Tibial artery (tissue), 4 donors: ENCODE results near the gene TNP1.
A peak's percentile ranks its signal among the peaks of the same experiment; 100 is the strongest.

Experiments
- DNase-seq, 2 donors: peaks; one replicate each; pipeline ENCODE4 v3.0.0-alpha.2; 2019
- H3K27ac ChIP-seq, 2 donors: fragments of 200-600 bp; sonication (generic) in 1 of 2; 1 replicate in 1 of 2; 2 replicates in 1 of 2; pipeline ENCODE4 v1.5.1; 2018 to 2019; ENCODE audit warnings: mild to moderate bottlenecking in 1 of 2
- H3K27me3 ChIP-seq, 2 donors: fragments of 200-600 bp; sonication (generic) in 1 of 2; one replicate each; pipeline versions ENCODE4 v1.5.1 to v1.6.0; 2016 to 2019
- H3K36me3 ChIP-seq, 3 donors: fragments of 200-600 bp; sonication (generic) in 2 of 3; one replicate each; pipeline ENCODE4 v1.5.1; 2016 to 2019; ENCODE audit warnings: mild to moderate bottlenecking in 2 of 3
- H3K4me1 ChIP-seq, 4 donors: fragments of 200-600 bp; sonication (generic) in 2 of 4; 1 replicate in 3 of 4; 2 replicates in 1 of 4; pipeline ENCODE4 v1.5.1; 2016 to 2019
- H3K4me3 ChIP-seq, 2 donors: fragments of 200-600 bp; sonication (generic) in 1 of 2; 1 replicate in 1 of 2; 2 replicates in 1 of 2; pipeline ENCODE4 v1.5.1; 2018 to 2019; ENCODE audit warnings: mild to moderate bottlenecking in 2 of 2
- H3K9me3 ChIP-seq, 3 donors: fragments of 200-600 bp; sonication (generic) in 1 of 3; one replicate each; pipeline ENCODE4 v1.5.1; 2016 to 2019
- CTCF ChIP-seq, 2 experiments: fragments of 200-600 bp in 1 of 2; fragments of 450-650 bp in 1 of 2; IDR thresholded peaks; one replicate each; pipeline ENCODE4 v1.5.1; 2017 to 2019; ENCODE audit warnings: antibody characterized with exemption in 2 of 2, mild to moderate bottlenecking in 1 of 2, moderate library complexity in 1 of 2
- intact Hi-C: fragments of 100-400 bp; cut with DNase I; formaldehyde crosslinking; loops from one replicate; pipeline ENCODE4 v1.15.0; 2023; ENCODE audit warnings: low total_unique reads

The TNP1 gene

GRCh38 chr2:216829533-216829932, 30.3 kb downstream of the TNP1 start:
- H3K4me3 ChIP-seq, result no peak overlapping the region
- peak; percentile 76 to 94 for DNase-seq
- TF ChIP-seq CTCF (IDR thresholded peaks at IDR 0.05), result no peak
- H3K27me3 ChIP-seq, result no peaks in the 10 kb centered on the region
- H3K36me3 ChIP-seq, result no peaks in the 10 kb centered on the region
- H3K9me3 ChIP-seq, result no peaks in the 10 kb centered on the region
- H3K27ac ChIP-seq, result peak overlapping the region; percentile 62 to 81
- peaks cover 0 to 79% (median 39%) of the 10 kb centered on the region in 4 donors for H3K4me1 ChIP-seq
- intact Hi-C loops, result no loop called here

GRCh38 chr2:216827073-216827720, 32.7 kb downstream of the TNP1 start:
- intact Hi-C loops, result no loop called here
- H3K27ac ChIP-seq, result peak overlapping the region; percentile 31 to 54

GRCh38 chr2:216822470-216822869, 37.4 kb downstream of the TNP1 start:
- Histone ChIP-seq H3K4me3 (no peak overlapping the region), H3K36me3 (no peaks in the 10 kb centered on the region), H3K4me1 (peaks cover 0 to 13% (median 6%) of the 10 kb centered on the region in 4 donors), H3K27ac (no peak overlapping the region), H3K9me3 (no peaks in the 10 kb centered on the region), H3K27me3 (no peaks in the 10 kb centered on the region)
- intact Hi-C loops, result no loop called here
- TF ChIP-seq CTCF (IDR thresholded peaks at IDR 0.05), result no peak
- DNase-seq, result no peak

More at GRCh38 chr2:216827073-216827720, 32.7 kb downstream of the TNP1 start:
- Histone ChIP-seq H3K9me3 (no peaks in the 10 kb centered on the region), H3K27me3 (no peaks in the 10 kb centered on the region), H3K4me3 (no peak overlapping the region), H3K4me1 (peaks cover 0 to 59% (median 30%) of the 10 kb centered on the region in 4 donors), H3K36me3 (no peaks in the 10 kb centered on the region)
- no peak for TF ChIP-seq CTCF (IDR thresholded peaks at IDR 0.05)
- no peak for DNase-seq

GRCh38 chr2:216820709-216821108, 39.2 kb downstream of the TNP1 start:
- DNase-seq, result no peak
- no peak for TF ChIP-seq CTCF (IDR thresholded peaks at IDR 0.05)
- no peak overlapping the region for H3K4me3 ChIP-seq
- no peaks in the 10 kb centered on the region for H3K27me3 ChIP-seq
- no peaks in the 10 kb centered on the region for H3K36me3 ChIP-seq
- H3K4me1 ChIP-seq, result no peaks in the 10 kb centered on the region
- H3K27ac ChIP-seq, result no peak overlapping the region
- intact Hi-C loops, result no loop called here
- no peaks in the 10 kb centered on the region for H3K9me3 ChIP-seq

GRCh38 chr2:216819766-216820165, 40.1 kb downstream of the TNP1 start:
- Histone ChIP-seq H3K4me3 (no peak overlapping the region), H3K27ac (no peak overlapping the region), H3K27me3 (no peaks in the 10 kb centered on the region), H3K4me1 (no peaks in the 10 kb centered on the region), H3K36me3 (no peaks in the 10 kb centered on the region), H3K9me3 (no peaks in the 10 kb centered on the region)
- intact Hi-C loops, result no loop called here
- TF ChIP-seq CTCF (IDR thresholded peaks at IDR 0.05), result no peak
- no peak for DNase-seq
